Mesenchymal stem cell (in vitro differentiated cells and primary cell): ENCODE measurements around the gene STX1A.
"Not testable (repeated sequence)": the region's sequence is repeated elsewhere in the genome, so short reads cannot be mapped to it uniquely, and the experiment has no call there.

Experiments used
- DNase-seq: peaks from one replicate; pipeline ENCODE4 v3.0.0-alpha.2; 2013
- H2AFZ ChIP-seq: one replicate; pipeline ENCODE4 v1.6.1; 2013; ENCODE audit warnings: low read depth, mild to moderate bottlenecking, control low read depth, inconsistent platforms, low read length, moderate library complexity
- H2AK5ac ChIP-seq: 2 replicates; pipeline ENCODE4 v1.6.1; 2013; ENCODE audit warnings: low read length, moderate library complexity, mild to moderate bottlenecking, inconsistent platforms; ENCODE audit not compliant: severe bottlenecking
- H2BK120ac ChIP-seq: one replicate; pipeline ENCODE4 v1.6.1; 2013; ENCODE audit warnings: low read depth, mild to moderate bottlenecking, inconsistent platforms, low read length, moderate library complexity
- H2BK12ac ChIP-seq, 2 experiments: one replicate each; pipeline ENCODE4 v1.6.1; 2013; ENCODE audit warnings: inconsistent platforms in 2 of 2, low read length in 2 of 2, mild to moderate bottlenecking in 2 of 2, moderate library complexity in 2 of 2, control low read depth in 1 of 2
- H2BK15ac ChIP-seq: one replicate; pipeline ENCODE4 v1.6.1; 2013; ENCODE audit warnings: mild to moderate bottlenecking, low read depth, inconsistent platforms; ENCODE audit not compliant: poor library complexity, severe bottlenecking
- H2BK5ac ChIP-seq: 2 replicates; pipeline ENCODE4 v1.6.1; 2013; ENCODE audit warnings: low read depth, mild to moderate bottlenecking, low read length, control low read depth, inconsistent platforms; ENCODE audit not compliant: poor library complexity, severe bottlenecking
- H3K14ac ChIP-seq, 2 experiments: one replicate each; pipeline ENCODE4 v1.6.1; 2013; ENCODE audit warnings: inconsistent platforms in 2 of 2, low read length in 2 of 2, control low read depth in 1 of 2, mild to moderate bottlenecking in 1 of 2, moderate library complexity in 1 of 2
- H3K18ac ChIP-seq, 2 experiments: one replicate each; pipeline ENCODE4 v1.6.1; 2013; ENCODE audit warnings: inconsistent platforms in 2 of 2, low read length in 2 of 2, control low read depth in 1 of 2, low read depth in 1 of 2, mild to moderate bottlenecking in 1 of 2
- H3K23ac ChIP-seq, 2 experiments: one replicate each; pipeline ENCODE4 v1.6.1; 2013; ENCODE audit warnings: inconsistent platforms in 2 of 2, low read length in 2 of 2, mild to moderate bottlenecking in 2 of 2, moderate library complexity in 2 of 2, control low read depth in 1 of 2
- H3K27ac ChIP-seq: 2 replicates; pipeline ENCODE4 v1.5.1; 2013; ENCODE audit warnings: mild to moderate bottlenecking, moderate library complexity, low read length, control low read depth, inconsistent platforms; ENCODE audit not compliant: poor library complexity, severe bottlenecking
- H3K27me3 ChIP-seq, 2 experiments: 2 replicates each; pipeline versions ENCODE4 v1.6.1 to v1.7.0; 2013; ENCODE audit warnings: low read length in 2 of 2, mild to moderate bottlenecking in 2 of 2, moderate library complexity in 2 of 2, control low read depth in 1 of 2, inconsistent platforms in 1 of 2; ENCODE audit not compliant: control insufficient read depth in 1 of 2, insufficient read depth in 1 of 2
- H3K36me3 ChIP-seq, 2 experiments: 2 replicates each; pipeline versions ENCODE4 v1.6.1 to v1.7.0; 2013; ENCODE audit warnings: low read length in 2 of 2, control low read depth in 1 of 2, inconsistent platforms in 1 of 2, low read depth in 1 of 2, mild to moderate bottlenecking in 1 of 2; ENCODE audit not compliant: insufficient read depth in 2 of 2, control insufficient read depth in 1 of 2
- H3K4ac ChIP-seq, 2 experiments: one replicate each; pipeline ENCODE4 v1.6.1; 2013; ENCODE audit warnings: inconsistent platforms in 2 of 2, low read length in 2 of 2, mild to moderate bottlenecking in 2 of 2, moderate library complexity in 2 of 2, control low read depth in 1 of 2, low read depth in 1 of 2
- H3K4me1 ChIP-seq: 2 replicates; pipeline ENCODE4 v1.6.1; 2013; ENCODE audit warnings: low read depth, low read length, control low read depth; ENCODE audit not compliant: control insufficient read depth, insufficient read depth
- H3K4me2 ChIP-seq: 2 replicates; pipeline ENCODE4 v1.6.1; 2013; ENCODE audit warnings: low read length, mild to moderate bottlenecking, inconsistent platforms; ENCODE audit not compliant: poor library complexity, severe bottlenecking
- H3K4me3 ChIP-seq, 2 experiments: 2 replicates each; pipeline versions ENCODE4 v1.5.1 to v1.7.0; 2013; ENCODE audit warnings: low read length in 2 of 2, mild to moderate bottlenecking in 2 of 2, control low read depth in 1 of 2, low read depth in 1 of 2; ENCODE audit not compliant: insufficient read depth in 1 of 2
- H3K79me1 ChIP-seq: replicated peaks from 2 replicates; pipeline ENCODE4 v1.6.1; 2013; ENCODE audit warnings: mild to moderate bottlenecking, control low read depth, low read length, inconsistent platforms; ENCODE audit not compliant: poor library complexity, severe bottlenecking
- H3K9ac ChIP-seq: 2 replicates; pipeline ENCODE4 v1.7.0; 2013; ENCODE audit warnings: mild to moderate bottlenecking, low read length, moderate library complexity
- H3K9me3 ChIP-seq: 2 replicates; pipeline ENCODE4 v1.7.0; 2013; ENCODE audit warnings: mild to moderate bottlenecking, low read length; ENCODE audit not compliant: control insufficient read depth
- H4K8ac ChIP-seq: one replicate; pipeline ENCODE4 v1.6.1; 2013; ENCODE audit warnings: inconsistent platforms, mild to moderate bottlenecking, low read length, moderate library complexity
- H4K91ac ChIP-seq: one replicate; pipeline ENCODE4 v1.6.1; 2013; ENCODE audit warnings: mild to moderate bottlenecking, low read length, inconsistent platforms
- WGBS: methylation state at CpG from one replicate; pipeline ENCODE4 v1.1.7; 2013; ENCODE audit warnings: mixed read lengths; 5-methylcytosine and 5-hydroxymethylcytosine counted together

STX1A gene

GRCh38 chr7:73715648-73716317 lies 3.7 kb downstream of the STX1A start:
- DNase-seq, result peak; percentile 97
- no peak overlapping the region for H2AFZ ChIP-seq
- peak overlapping the region; percentile 95 for H3K27ac ChIP-seq
- no peaks in the 10 kb centered on the region for H3K79me1 ChIP-seq
- H3K36me3 ChIP-seq, result peaks cover 28 to 35% of the 10 kb centered on the region in 2 experiments
- WGBS, result 28% methylated on average over 15 of the region's 16 CpGs
- peaks cover 59% of the 10 kb centered on the region for H3K4me1 ChIP-seq
- peak overlapping the region; percentile 35 for H3K4me2 ChIP-seq
- no peaks in the 10 kb centered on the region for H3K27me3 ChIP-seq
- H3K18ac ChIP-seq, result peak overlapping the region in 1 of 2 experiments; percentile 77
- no peak overlapping the region for H2BK15ac ChIP-seq
- no peak overlapping the region for H2BK120ac ChIP-seq
- peak overlapping the region; percentile 35 for H2BK5ac ChIP-seq
- H2AK5ac ChIP-seq, result peak overlapping the region; percentile 56
- H3K4ac ChIP-seq, result peak overlapping the region in 1 of 2 experiments; percentile 60
- H3K23ac ChIP-seq, result no peak overlapping the region
- peak overlapping the region in 1 of 2 experiments; percentile 85 for H2BK12ac ChIP-seq
- H4K8ac ChIP-seq, result peak overlapping the region; percentile 67
- H3K9me3 ChIP-seq, result no peaks in the 10 kb centered on the region
- H3K4me3 ChIP-seq, result peak overlapping the region in 1 of 2 experiments; percentile 55
- H3K9ac ChIP-seq, result peak overlapping the region; percentile 64
- H4K91ac ChIP-seq, result peak overlapping the region; percentile 74
- H3K14ac ChIP-seq, result peak overlapping the region in 1 of 2 experiments; percentile 39

- H2BK12ac ChIP-seq, result not testable (repeated sequence)
- 95% methylated on average over 6 of the region's 6 CpGs for WGBS
Measured at GRCh38 chr7:73713319-73713718, 6.2 kb downstream of the STX1A start.

GRCh38 chr7:73712773-73713172 lies 6.7 kb downstream of the STX1A start:
- Histone ChIP-seq H3K27ac (no peak overlapping the region), H2BK5ac (no peak overlapping the region), H2BK12ac (no peak overlapping the region), H4K91ac (no peak overlapping the region), H3K23ac (no peak overlapping the region), H3K4me3 (no peak overlapping the region), H2AFZ (no peak overlapping the region), H3K4ac (no peak overlapping the region), H3K27me3 (no peaks in the 10 kb centered on the region), H3K9ac (peak overlapping the region; percentile 14), H3K14ac (no peak overlapping the region), H3K4me2 (no peak overlapping the region), H3K9me3 (no peaks in the 10 kb centered on the region), H3K4me1 (peaks cover 65% of the 10 kb centered on the region), H3K79me1 (peaks cover 6% of the 10 kb centered on the region), H3K18ac (no peak overlapping the region), H4K8ac (no peak overlapping the region), H2AK5ac (peak overlapping the region; percentile 38), H3K36me3 (peaks cover 43 to 60% of the 10 kb centered on the region in 2 experiments), H2BK120ac (peak overlapping the region; percentile 13), H2BK15ac (no peak overlapping the region)
- DNase-seq, result no peak
- WGBS, result no CpG with 5 or more reads among the region's 1 CpG

More at GRCh38 chr7:73713319-73713718, 6.2 kb downstream of the STX1A start:
- not testable (repeated sequence) for H3K23ac ChIP-seq, H3K14ac ChIP-seq, H3K9me3 ChIP-seq, H2AFZ ChIP-seq, H2BK120ac ChIP-seq, H4K8ac ChIP-seq, H3K79me1 ChIP-seq, H3K27me3 ChIP-seq, H3K4me2 ChIP-seq, H3K4ac ChIP-seq, H2BK5ac ChIP-seq, H3K27ac ChIP-seq, H3K4me3 ChIP-seq, H2AK5ac ChIP-seq, DNase-seq, H3K9ac ChIP-seq, H3K18ac ChIP-seq, H2BK15ac ChIP-seq, H4K91ac ChIP-seq
- peaks cover 68% of the 10 kb centered on the region for H3K4me1 ChIP-seq
- peaks cover 41 to 58% of the 10 kb centered on the region in 2 experiments for H3K36me3 ChIP-seq

- peak overlapping the region; percentile 29 for H2AK5ac ChIP-seq
- no peak overlapping the region for H3K4ac ChIP-seq
- no peak overlapping the region for H2AFZ ChIP-seq
- H2BK15ac ChIP-seq, result no peak overlapping the region
- H3K4me1 ChIP-seq, result peaks cover 72% of the 10 kb centered on the region
- no peaks in the 10 kb centered on the region for H3K9me3 ChIP-seq
- no peak overlapping the region for H4K8ac ChIP-seq
- WGBS, result 97% methylated on average over 16 of the region's 16 CpGs
- no peak overlapping the region for H3K4me2 ChIP-seq
- peak overlapping the region; percentile 6 for H4K91ac ChIP-seq
- no peak overlapping the region for H2BK12ac ChIP-seq
- no peaks in the 10 kb centered on the region for H3K27me3 ChIP-seq
- no peak overlapping the region for H3K18ac ChIP-seq
- H3K4me3 ChIP-seq, result no peak overlapping the region
- H3K14ac ChIP-seq, result no peak overlapping the region
- H3K27ac ChIP-seq, result no peak overlapping the region
- peaks cover 9% of the 10 kb centered on the region for H3K79me1 ChIP-seq
- peak overlapping the region; percentile 28 for H3K9ac ChIP-seq
- H2BK120ac ChIP-seq, result no peak overlapping the region
- H2BK5ac ChIP-seq, result no peak overlapping the region
- peaks cover 66 to 84% of the 10 kb centered on the region in 2 experiments for H3K36me3 ChIP-seq
- no peak overlapping the region for H3K23ac ChIP-seq
- no peak for DNase-seq
Measured at GRCh38 chr7:73708961-73709549, 10.4 kb downstream of the STX1A start.
